ENCODE data around the gene SLC9B2. TPM values are rescaled to one million over a fixed set of nuclear protein-coding genes. Genes with fewer than 3 reads are reported as not detected.

SLC9B2 gene
- total RNA-seq, result 17.8 and 18.5 TPM in 2 replicates

- DNase-seq (ENCODE audit: low read depth in 2 of 2), result peak in 1 of 2 donors; percentile 5
These were observed at the start of gene SLC9B2 for GRCh38 chr4:103076747-103077347. SLC9B2 (minus strand) TSS chr4:103076761; CDS start chr4:103067550, 9,211 bp downstream.

DNA sequence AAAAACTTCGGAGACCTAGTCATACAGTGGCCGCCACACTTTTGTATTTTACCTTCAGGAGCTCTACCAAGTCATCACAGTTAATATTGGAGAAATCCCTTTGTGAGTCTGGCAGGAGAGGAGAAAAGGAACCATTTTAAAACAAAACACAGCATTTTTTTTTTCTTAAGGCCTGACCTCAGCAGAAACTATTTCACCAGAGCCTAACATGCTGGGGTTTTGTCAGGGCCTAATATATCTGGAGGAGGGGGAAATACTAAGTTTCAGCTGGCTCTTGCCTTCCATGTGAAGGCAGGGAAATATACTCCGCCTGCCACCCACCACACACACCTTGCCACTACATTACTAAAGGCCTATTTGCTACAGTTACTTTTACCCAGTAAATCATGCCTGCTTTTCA is 49.6 kb upstream of the SLC9B2 start:
- DNase-seq (ENCODE audit: low read depth in 2 of 2), result no peak

- DNase-seq (ENCODE audit: low read depth in 2 of 2), result no peak
These were observed 46.6 kb upstream of the SLC9B2 start for GRCh38 chr4:103123114-103123513.

GRCh38 chr4:103118166-103118565 is 41.6 kb upstream of the SLC9B2 start:
- no peak for DNase-seq (ENCODE audit: low read depth in 2 of 2)

DNA sequence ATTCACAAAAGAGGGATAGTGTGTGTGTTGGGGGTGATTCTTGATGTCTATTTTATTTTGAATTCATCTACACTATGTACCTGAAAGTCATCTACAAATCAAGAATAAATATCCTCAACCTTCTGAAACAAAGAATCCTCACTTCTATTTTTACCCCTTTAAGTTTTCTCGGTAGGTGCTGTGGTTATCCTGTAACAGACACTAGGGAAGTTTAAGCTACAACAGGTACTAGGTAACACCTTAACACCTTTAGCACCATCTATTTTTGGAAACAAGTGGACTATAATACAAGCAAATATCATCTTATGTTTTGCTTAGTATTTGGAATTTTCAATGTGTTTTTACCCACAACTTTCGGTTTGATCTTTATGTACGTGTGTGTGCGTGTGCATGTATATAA is 35.0 kb upstream of the SLC9B2 start:
- no peak for DNase-seq (ENCODE audit: low read depth in 2 of 2)

DNA sequence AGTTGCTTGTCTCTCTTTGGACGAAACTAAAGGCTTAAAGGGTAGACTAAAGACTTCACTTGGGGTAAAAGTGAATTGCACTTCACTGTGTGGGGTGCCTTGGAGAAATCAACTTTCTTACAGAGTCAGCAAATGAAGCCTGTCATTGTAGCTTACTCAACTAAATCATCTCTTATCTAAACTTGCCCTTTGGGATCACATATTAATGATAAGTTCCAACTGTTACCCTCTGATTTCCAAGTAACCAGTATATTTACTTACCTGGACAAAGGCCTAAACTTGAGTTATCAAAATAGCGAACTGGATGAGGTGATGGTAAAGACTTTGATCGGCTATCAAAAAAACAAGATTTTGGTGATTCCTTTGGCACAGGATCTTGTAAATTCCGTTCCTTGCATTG is 32.0 kb upstream of the SLC9B2 start:
- DNase-seq (ENCODE audit: low read depth in 2 of 2), result no peak

DNA sequence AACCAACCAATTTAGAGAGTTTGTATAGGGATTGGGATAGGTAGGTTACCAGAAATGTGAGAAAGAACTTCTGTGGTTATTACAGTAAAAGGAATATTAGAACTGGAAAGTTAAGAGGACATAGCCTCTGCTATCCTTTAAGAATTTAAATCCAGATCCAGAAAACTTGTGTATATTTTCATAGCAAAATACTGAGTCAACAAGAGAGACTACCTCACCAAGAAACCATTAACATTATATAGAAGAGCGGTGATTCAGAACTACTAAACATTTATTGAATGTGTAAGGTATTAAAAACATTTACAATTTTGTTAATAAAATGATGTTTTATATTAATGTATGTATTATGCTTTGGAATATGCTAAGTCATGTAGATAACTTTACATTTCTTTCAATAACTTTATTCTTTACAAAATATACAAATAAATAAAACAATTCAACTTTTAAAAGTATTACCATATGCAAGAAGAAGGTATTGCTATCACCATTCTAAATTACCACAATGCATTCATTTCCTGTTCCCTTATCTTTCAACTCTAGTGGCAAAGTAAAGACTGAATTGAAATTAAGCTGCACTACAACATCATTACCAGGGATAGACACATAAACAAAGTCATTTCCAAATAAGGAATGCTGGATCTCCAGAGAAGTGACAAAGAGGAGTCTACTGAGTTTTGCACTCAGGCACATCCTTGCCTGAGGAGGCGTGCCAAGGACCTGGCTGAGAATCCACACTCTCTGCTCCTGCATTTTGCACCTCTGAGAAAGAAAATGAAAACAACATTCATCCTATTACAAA is 29.2 kb upstream of the SLC9B2 start:
- no peak for DNase-seq (ENCODE audit: low read depth in 2 of 2)

DNA sequence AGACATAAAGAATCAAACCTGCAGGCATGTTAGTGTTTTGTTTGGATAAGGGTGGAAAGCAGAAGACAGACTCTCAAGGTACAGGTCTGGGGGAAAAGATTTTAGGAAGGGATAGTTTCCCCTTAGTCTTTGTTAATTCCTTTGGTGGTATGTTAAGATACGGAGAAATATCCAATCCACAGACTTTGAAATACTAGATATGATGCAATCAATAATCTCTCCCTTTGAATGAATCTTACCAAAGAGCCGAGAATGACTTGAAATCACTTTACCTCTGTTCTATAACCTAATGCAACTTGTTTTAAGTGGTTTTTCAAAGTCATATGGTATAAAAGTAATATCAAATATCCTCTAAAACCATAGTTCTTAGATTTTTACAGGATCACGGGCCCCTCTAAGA is 28.3 kb upstream of the SLC9B2 start:
- DNase-seq (ENCODE audit: low read depth in 2 of 2), result no peak

- no peak for DNase-seq (ENCODE audit: low read depth in 2 of 2)
These were observed 24.1 kb upstream of the SLC9B2 start for GRCh38 chr4:103100691-103101090.

DNA sequence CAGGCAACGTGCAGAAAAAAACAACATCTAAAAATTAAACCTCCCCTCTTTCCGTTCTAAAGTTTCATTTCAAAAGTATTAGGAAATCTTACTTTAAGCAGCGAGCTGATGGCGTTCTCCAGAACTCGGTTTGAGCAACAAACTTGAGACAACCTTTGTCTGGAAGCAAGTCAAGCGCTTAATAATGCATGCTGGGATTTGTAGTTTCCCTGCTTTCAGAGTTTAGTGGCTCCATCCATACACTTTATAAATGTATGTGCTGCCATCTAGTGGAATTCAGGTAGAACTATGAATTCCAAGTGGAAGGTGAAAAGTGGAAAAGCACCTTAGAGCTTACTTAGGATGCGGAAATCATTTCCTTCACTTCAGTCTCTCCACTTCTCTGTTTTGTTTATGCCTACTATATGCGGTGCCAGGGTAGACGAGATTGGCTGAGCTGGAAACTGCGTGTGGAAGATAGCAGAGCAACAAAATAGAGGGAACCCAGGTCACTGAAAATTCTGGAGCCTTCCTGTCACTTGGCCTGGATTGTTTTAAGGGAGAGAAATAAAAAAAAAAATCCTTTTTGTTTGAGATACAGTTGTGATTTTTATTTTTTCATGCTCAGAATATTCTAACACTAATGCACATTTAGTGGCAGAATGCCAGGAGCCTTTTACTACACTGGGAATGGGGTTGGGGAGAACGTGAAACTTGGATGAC is 23.3 kb upstream of the SLC9B2 start, which contains the start of gene BDH2:
Gene BDH2 (minus strand): TSS at position 144 of the 702 bp plus-strand sequence. CDS start 3,580 bp downstream, outside the sequence.
- peak; percentile 76 to 93 for DNase-seq (ENCODE audit: low read depth in 2 of 2)

- peak in 1 of 2 donors; percentile 12 for DNase-seq (ENCODE audit: low read depth in 2 of 2)
These were observed 22.3 kb upstream of the SLC9B2 start for GRCh38 chr4:103098756-103099440.

GRCh38 chr4:103098341-103098740 is 21.8 kb upstream of the SLC9B2 start:
- DNase-seq (ENCODE audit: low read depth in 2 of 2), result no peak

GRCh38 chr4:103097112-103097511 is 20.6 kb upstream of the SLC9B2 start:
- DNase-seq (ENCODE audit: low read depth in 2 of 2), result no peak

DNA sequence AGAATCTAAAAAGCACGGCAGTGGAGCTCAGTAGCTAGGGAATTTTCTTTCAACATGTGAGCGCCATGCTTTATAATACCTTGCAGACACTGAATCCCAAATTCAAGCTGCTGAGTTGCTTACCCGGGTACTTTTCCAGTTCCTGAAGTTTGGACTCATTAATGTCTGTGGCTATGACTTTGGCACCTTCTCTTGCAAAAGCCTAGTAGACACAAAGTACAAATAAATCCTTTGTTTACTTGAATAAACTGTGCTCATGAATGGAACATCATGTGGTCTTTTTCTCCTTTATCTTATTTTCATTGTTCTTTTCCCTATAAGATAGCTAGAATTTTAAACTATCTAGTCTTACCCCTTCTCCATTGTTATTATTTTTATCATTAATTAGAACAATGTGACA is 18.5 kb upstream of the SLC9B2 start:
- DNase-seq (ENCODE audit: low read depth in 2 of 2), result no peak

DNA sequence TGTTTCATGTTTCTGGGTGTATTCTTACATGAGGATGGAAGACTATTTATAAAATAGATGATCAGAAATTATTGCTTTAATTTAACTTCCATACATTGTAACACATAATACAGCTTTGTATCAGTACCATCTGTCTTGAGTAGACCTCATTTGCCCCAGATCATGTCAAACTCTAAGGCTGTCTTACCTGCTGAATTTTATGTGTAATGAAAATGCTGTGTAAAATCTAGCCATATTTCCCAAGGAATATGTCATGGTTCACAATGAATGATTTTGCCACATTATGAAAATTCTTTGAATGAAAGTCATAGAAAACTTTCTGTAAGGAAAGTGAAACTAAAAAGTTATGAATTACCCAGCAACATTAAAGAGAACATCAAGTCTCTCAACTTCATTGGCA is 15.7 kb upstream of the SLC9B2 start:
- no peak for DNase-seq (ENCODE audit: low read depth in 2 of 2)

DNA sequence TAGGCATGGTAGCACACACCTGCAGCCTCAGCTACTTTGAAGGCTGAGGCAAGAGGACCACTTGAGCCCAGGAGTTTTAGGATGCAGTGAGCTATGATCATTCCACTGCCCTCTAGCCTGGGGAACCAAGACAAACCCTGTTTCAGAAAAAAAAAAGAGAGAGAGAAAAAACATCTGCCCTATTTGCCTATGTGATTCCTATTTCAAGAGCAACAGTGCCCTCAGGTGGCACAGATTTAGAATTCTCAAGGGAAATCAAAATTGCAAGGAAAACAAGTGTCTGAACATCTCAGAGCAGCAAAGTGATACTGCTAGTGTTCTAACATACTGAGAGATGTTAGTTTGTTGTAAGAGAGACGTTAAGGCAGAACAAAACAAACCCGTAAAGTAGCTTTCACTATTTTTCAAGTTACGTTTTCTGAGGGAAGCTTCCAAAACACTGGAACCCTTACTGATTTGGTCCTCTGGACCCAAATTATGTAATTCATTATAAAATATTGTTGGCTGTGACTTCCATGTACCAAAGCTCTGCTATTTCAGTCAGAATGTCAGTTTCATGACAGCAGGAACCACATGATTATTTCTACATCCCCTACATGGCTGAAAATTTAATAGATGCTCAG is 15.2 kb upstream of the SLC9B2 start:
- DNase-seq (ENCODE audit: low read depth in 2 of 2), result peak; percentile 62 to 66

- no peak for DNase-seq (ENCODE audit: low read depth in 2 of 2)
These were observed 12.9 kb upstream of the SLC9B2 start for GRCh38 chr4:103089481-103089880.

GRCh38 chr4:103086551-103086950 is 10.0 kb upstream of the SLC9B2 start:
- DNase-seq (ENCODE audit: low read depth in 2 of 2), result no peak

DNA sequence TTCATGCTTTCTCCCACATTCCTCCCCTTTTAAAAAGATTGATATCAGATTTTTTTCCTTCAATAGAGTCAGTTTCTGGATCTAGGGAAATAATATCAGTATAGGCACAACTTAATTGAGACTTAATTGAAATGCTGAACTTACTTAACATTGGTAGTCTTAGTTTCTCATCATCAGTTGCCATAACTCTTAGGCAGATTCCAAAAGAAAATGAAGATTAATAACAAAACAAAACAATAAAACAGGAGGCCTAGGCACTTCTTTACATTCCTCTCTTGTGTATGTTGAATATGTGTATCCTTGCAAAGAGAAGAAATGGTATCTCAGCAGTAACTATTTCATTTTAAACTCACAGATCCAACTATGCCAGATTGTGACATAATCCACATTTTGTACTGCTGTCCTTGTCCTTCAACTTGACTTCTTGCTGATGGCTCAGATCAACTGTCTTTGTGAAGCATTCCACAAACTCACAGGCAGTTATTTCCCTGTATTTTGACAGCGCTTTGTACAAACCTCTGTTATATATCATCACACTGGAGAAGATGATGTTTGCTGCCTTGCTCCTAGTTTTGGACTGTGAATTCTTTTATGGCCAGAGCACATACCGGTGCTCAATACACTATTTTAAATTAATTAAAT is 9.1 kb upstream of the SLC9B2 start:
- no peak for DNase-seq (ENCODE audit: low read depth in 2 of 2)

DNA sequence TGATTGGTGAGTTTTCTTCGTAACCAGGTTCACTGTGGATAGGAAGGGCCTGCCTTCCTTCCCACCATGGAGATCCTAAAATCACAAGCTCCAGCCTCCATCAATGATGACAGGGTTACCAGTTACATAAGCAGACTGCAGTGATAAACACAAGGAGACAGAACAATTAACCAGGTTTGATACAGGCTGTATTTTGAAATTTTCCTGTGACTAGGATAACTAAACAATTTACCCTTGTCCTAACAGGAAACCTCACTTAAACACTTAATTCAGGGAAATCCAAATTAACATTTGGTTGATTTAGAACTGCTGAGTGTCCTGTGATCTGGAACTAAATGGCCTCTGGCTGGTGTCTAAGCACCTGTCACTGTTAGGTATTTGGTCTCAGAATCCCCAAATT is 3.1 kb upstream of the SLC9B2 start:
- DNase-seq (ENCODE audit: low read depth in 2 of 2), result no peak
